HepG2 (cell line): Measurements from ENCODE around the gene LTA. TPM values are rescaled to one million over a fixed set of nuclear protein-coding genes. Genes with fewer than 3 reads are reported as not detected.

Experiments
- FIP1L1 ChIP-seq: fragments of 200-400 bp; formaldehyde crosslinking; IDR thresholded peaks from 2 replicates; pipeline ENCODE4 v1.6.1; 2018; ENCODE audit warnings: low read depth, mild to moderate bottlenecking, low read length, moderate library complexity, borderline replicate concordance; ENCODE audit not compliant: insufficient read depth
- FOXA3 ChIP-seq: IDR thresholded peaks from 2 replicates; pipeline ENCODE4 v1.6.1; 2016; ENCODE audit warnings: missing genetic modification reagents, missing compliant biosample characterization
- MAZ ChIP-seq, 2 experiments: sonication (generic) in 1 of 2; formaldehyde crosslinking in 1 of 2; IDR thresholded peaks; 2 replicates each; pipeline versions ENCODE4 v1.5.0 to v1.6.1; 2012 to 2020; ENCODE audit warnings: low read depth in 2 of 2, mild to moderate bottlenecking in 2 of 2, borderline replicate concordance in 1 of 2, improper control_type of control experiment in 1 of 2, low read length in 1 of 2, missing genetic modification reagents in 1 of 2, moderate library complexity in 1 of 2
- NFYB ChIP-seq: sonication (generic); formaldehyde crosslinking; IDR thresholded peaks from 2 replicates; pipeline ENCODE4 v1.4.0; 2020; ENCODE audit warnings: missing genetic modification reagents
- SALL2 ChIP-seq: sonication (generic); formaldehyde crosslinking; IDR thresholded peaks from 2 replicates; pipeline ENCODE4 v1.8.1; 2023; ENCODE audit warnings: mild to moderate bottlenecking, missing genetic modification reagents, inconsistent platforms
- SMAD9 ChIP-seq: sonication (generic); formaldehyde crosslinking; IDR thresholded peaks from 2 replicates; pipeline ENCODE4 v1.5.1; 2020; ENCODE audit warnings: mild to moderate bottlenecking, missing genetic modification reagents
- ZBTB21 ChIP-seq: sonication (generic); formaldehyde crosslinking; IDR thresholded peaks from 2 replicates; pipeline ENCODE4 v1.4.0; 2020; ENCODE audit warnings: missing genetic modification reagents
- ZEB1 ChIP-seq: IDR thresholded peaks from 2 replicates; pipeline ENCODE4 v1.6.1; 2012; ENCODE audit warnings: mild to moderate bottlenecking, low read depth, inconsistent platforms; ENCODE audit not compliant: insufficient replicate concordance
- ZNF138 ChIP-seq: sonication (generic); formaldehyde crosslinking; IDR thresholded peaks from 2 replicates; pipeline ENCODE4 v1.5.0; 2020; ENCODE audit warnings: mild to moderate bottlenecking, low read depth, missing genetic modification reagents
- ZNF674 ChIP-seq: sonication (generic); formaldehyde crosslinking; IDR thresholded peaks from 2 replicates; pipeline ENCODE4 v1.5.0; 2020; ENCODE audit warnings: low read depth, mild to moderate bottlenecking, missing genetic modification reagents
- ZSCAN22 ChIP-seq: sonication (generic); formaldehyde crosslinking; IDR thresholded peaks from 2 replicates; pipeline ENCODE4 v1.4.0; 2020; ENCODE audit warnings: mild to moderate bottlenecking, missing genetic modification reagents
- polyA plus RNA-seq, 8 experiments: library from polyadenylated mRNA; depleted of rRNA in 3 of 8; stranded (reverse) in 7 of 8; unstranded in 1 of 8; fragments of >200 nt; fragmentation: Illumina TruSeq in 4 of 8; extraction: Trizol in 4 of 8; gene quantifications; 2 replicates each; pipeline versions ENCODE4 v1.2.1 to v1.2.3, GENCODE V29; 2011 to 2016; ENCODE audit warnings: low read depth in 4 of 8, missing spikeins in 1 of 8, mixed read lengths in 1 of 8; ENCODE audit not compliant: insufficient read depth in 1 of 8
- total RNA-seq, 5 experiments: library from RNA; depleted of rRNA; stranded (reverse); fragments of >200 nt; fragmentation: Illumina TruSeq; extraction: Trizol; gene quantifications; 2 replicates each; pipeline ENCODE4 v1.2.3, GENCODE V29; 2016; ENCODE audit warnings: low read depth in 1 of 5
- TF ChIP-seq, protein P1 (sequence below): sonication (generic); formaldehyde crosslinking; IDR thresholded peaks from 2 replicates; pipeline ENCODE4 v1.5.0; 2020; ENCODE audit warnings: mild to moderate bottlenecking, missing genetic modification reagents
- TF ChIP-seq, protein P2 (sequence below), 2 experiments: sonication (generic) in 1 of 2; formaldehyde crosslinking in 1 of 2; IDR thresholded peaks; 2 replicates each; pipeline versions ENCODE4 v1.4.0 to v1.6.1; 2016 to 2020; ENCODE audit warnings: borderline replicate concordance in 1 of 2, low read depth in 1 of 2, mild to moderate bottlenecking in 1 of 2, missing genetic modification reagents in 1 of 2
- TF ChIP-seq, protein P3 (sequence below): sonication (generic); formaldehyde crosslinking; IDR thresholded peaks from 2 replicates; pipeline ENCODE4 v1.5.0; 2020; ENCODE audit warnings: missing genetic modification reagents, mild to moderate bottlenecking, borderline replicate concordance
- TF ChIP-seq, protein P4 (sequence below): sonication (generic); formaldehyde crosslinking; IDR thresholded peaks from 2 replicates; pipeline ENCODE4 v1.5.0; 2020; ENCODE audit warnings: mild to moderate bottlenecking, missing genetic modification reagents, borderline replicate concordance

LTA gene
- total and polyA plus RNA-seq, 2 of the 13 experiments (the other 11 are each of a cell fraction or from before 2014, with no cell fraction given): 0.09 TPM; not detected in 1

DNA sequence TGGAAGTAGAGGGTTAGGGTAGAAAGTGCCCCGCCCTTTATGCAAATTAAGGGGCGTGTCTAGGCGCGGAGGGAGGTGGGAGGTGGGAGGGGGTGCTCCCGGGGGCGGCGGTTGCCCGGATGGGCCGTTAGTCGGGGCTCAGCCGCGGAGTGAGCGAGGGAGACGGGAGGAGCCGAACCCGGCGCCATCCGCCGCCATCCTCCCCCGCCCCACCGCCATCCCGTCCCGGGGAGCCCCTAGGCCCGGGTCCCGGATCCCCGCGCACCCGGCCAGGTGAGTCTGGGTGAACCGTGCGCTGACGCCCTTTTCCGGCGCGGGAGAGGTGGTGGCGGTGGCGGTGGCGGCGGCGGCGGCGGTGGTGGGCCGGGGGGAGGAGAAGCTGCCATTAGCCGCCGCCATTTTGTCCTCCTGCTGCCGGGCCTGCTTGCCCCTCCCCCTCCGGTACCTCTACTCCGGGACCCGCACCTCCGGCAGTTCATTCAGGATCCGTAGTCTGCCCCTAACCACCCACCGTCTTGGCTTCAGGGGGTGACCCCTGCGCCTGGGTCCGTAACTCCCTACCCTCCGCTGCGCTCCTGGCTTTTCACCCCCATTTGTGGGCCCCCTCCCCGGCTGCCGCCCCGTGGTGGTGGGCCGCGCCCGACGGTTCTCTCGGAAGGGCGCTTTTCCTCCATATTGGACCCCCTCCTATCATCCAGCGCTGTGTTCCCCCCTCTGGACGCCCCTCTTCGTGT lies 48.7 kb downstream of the LTA start, which contains the start of gene PRRC2A (continued):
- TF ChIP-seq, protein P1, sequence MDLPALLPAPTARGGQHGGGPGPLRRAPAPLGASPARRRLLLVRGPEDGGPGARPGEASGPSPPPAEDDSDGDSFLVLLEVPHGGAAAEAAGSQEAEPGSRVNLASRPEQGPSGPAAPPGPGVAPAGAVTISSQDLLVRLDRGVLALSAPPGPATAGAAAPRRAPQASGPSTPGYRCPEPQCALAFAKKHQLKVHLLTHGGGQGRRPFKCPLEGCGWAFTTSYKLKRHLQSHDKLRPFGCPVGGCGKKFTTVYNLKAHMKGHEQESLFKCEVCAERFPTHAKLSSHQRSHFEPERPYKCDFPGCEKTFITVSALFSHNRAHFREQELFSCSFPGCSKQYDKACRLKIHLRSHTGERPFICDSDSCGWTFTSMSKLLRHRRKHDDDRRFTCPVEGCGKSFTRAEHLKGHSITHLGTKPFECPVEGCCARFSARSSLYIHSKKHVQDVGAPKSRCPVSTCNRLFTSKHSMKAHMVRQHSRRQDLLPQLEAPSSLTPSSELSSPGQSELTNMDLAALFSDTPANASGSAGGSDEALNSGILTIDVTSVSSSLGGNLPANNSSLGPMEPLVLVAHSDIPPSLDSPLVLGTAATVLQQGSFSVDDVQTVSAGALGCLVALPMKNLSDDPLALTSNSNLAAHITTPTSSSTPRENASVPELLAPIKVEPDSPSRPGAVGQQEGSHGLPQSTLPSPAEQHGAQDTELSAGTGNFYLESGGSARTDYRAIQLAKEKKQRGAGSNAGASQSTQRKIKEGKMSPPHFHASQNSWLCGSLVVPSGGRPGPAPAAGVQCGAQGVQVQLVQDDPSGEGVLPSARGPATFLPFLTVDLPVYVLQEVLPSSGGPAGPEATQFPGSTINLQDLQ: peak; percentile 66; the same call in 1 of the 2 replicates
- peak; percentile 58; the same call in 1 of the 2 replicates for TF ChIP-seq ZSCAN22 (CRISPR knock-in tag)
- no peak for TF ChIP-seq FOXA3 (CRISPR knock-in tag)
- no peak for TF ChIP-seq SMAD9 (CRISPR knock-in tag)
- TF ChIP-seq SALL2 (CRISPR knock-in tag): no peak; the same call in 1 of the 2 replicates
- TF ChIP-seq ZEB1: peak; percentile 64
- TF ChIP-seq NFYB (CRISPR knock-in tag): no peak
- peak; percentile 99 for TF ChIP-seq MAZ (IDR thresholded peaks at IDR 0.05; ENCODE audit: borderline replicate concordance, low read depth, low read length)
- TF ChIP-seq MAZ (CRISPR knock-in tag; IDR thresholded peaks at IDR 0.05; ENCODE audit: low read depth): peak; percentile 68
- TF ChIP-seq, protein P2, sequence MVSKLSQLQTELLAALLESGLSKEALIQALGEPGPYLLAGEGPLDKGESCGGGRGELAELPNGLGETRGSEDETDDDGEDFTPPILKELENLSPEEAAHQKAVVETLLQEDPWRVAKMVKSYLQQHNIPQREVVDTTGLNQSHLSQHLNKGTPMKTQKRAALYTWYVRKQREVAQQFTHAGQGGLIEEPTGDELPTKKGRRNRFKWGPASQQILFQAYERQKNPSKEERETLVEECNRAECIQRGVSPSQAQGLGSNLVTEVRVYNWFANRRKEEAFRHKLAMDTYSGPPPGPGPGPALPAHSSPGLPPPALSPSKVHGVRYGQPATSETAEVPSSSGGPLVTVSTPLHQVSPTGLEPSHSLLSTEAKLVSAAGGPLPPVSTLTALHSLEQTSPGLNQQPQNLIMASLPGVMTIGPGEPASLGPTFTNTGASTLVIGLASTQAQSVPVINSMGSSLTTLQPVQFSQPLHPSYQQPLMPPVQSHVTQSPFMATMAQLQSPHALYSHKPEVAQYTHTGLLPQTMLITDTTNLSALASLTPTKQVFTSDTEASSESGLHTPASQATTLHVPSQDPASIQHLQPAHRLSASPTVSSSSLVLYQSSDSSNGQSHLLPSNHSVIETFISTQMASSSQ (IDR thresholded peaks at IDR 0.05; ENCODE audit: low read depth): no peak; the same call in 1 of the 2 replicates
- TF ChIP-seq, protein P2 (CRISPR knock-in tag; IDR thresholded peaks at IDR 0.05; ENCODE audit: borderline replicate concordance): no peak; the same call in 1 of the 2 replicates
- 0 out of 2 replicates have a peak, but pooled peaks have one; percentile 65 for TF ChIP-seq ZNF674 (CRISPR knock-in tag)
- no peak for TF ChIP-seq ZBTB21 (CRISPR knock-in tag)
- TF ChIP-seq, protein P3, sequence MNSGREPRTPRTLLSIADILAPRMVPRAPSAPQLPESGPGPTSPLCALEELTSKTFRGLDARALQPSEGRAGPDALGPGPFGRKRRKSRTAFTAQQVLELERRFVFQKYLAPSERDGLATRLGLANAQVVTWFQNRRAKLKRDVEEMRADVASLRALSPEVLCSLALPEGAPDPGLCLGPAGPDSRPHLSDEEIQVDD (CRISPR knock-in tag): no peak
- TF ChIP-seq FIP1L1: no peak
- TF ChIP-seq, protein P4, sequence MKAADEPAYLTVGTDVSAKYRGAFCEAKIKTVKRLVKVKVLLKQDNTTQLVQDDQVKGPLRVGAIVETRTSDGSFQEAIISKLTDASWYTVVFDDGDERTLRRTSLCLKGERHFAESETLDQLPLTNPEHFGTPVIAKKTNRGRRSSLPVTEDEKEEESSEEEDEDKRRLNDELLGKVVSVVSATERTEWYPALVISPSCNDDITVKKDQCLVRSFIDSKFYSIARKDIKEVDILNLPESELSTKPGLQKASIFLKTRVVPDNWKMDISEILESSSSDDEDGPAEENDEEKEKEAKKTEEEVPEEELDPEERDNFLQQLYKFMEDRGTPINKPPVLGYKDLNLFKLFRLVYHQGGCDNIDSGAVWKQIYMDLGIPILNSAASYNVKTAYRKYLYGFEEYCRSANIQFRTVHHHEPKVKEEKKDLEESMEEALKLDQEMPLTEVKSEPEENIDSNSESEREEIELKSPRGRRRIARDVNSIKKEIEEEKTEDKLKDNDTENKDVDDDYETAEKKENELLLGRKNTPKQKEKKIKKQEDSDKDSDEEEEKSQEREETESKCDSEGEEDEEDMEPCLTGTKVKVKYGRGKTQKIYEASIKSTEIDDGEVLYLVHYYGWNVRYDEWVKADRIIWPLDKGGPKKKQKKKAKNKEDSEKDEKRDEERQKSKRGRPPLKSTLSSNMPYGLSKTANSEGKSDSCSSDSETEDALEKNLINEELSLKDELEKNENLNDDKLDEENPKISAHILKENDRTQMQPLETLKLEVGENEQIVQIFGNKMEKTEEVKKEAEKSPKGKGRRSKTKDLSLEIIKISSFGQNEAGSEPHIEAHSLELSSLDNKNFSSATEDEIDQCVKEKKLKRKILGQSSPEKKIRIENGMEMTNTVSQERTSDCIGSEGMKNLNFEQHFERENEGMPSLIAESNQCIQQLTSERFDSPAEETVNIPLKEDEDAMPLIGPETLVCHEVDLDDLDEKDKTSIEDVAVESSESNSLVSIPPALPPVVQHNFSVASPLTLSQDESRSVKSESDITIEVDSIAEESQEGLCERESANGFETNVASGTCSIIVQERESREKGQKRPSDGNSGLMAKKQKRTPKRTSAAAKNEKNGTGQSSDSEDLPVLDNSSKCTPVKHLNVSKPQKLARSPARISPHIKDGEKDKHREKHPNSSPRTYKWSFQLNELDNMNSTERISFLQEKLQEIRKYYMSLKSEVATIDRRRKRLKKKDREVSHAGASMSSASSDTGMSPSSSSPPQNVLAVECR (CRISPR knock-in tag): peak; percentile 82; the same call in 1 of the 2 replicates
- TF ChIP-seq ZNF138 (CRISPR knock-in tag): 0 out of 2 replicates have a peak, but pooled peaks have one; percentile 21
